ENCODE results near the gene CAMKV. TPM values are rescaled to one million over a fixed set of nuclear protein-coding genes. Genes with fewer than 3 reads are reported as not detected.

Gene CAMKV
- total RNA-seq, 2 experiments from 2014 or later, result not detected

DNA sequence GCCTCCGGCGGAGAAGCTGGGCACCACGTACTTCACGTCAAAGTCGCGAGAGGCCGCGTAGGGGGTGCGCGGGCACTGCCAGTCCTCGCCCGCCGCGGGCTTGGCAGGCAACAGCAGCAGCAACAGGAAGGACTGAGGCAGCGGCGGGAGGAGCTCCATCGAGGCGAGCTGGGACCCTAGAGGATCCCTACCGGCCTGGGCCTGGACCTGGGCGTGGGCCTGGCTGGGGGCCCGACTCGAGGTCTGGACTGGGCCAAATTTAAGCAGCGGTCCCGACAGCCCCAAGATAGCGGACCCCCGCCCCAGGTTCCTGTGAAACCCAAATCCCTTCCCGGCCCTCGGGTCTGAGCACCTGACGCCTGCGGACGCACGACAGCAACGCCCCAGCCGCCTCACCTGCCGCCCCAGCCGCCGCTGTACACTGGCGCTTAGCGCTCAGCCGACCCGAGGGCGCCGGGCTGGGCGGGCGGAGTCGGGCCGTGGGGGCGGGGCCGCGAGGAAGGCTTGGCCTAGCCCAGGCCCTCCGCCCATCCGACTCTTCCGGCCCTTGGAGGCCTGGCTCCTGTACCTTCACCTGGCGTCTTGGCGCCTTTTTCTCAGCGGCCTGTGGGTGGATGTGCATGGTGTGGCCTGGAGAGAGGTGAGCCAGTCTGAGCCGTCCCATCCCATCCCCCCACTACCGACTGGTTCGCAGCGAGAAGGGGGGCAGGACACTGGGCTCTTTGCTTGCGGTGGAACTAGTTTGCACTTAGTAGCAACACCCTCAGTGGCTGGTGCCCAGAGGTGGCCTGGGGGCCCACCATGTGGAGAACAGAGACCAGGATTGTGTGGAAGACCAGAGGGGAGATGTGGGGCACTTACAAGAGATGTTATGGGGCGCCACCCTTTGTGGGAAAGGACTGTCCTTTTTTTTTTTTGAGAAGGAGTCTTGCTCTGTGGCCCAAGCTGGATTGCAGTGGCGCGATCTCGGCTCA lies 34.0 kb upstream of the CAMKV start, which contains the start of gene MST1R:
MST1R (minus strand) TSS at position 423 of the 974 bp plus-strand sequence; CDS start at position 159, 264 bp downstream.
- DNase-seq, result peak; percentile 90
- peak within 1 kb of the TSS; percentile 82 for H3K4me3 Mint-ChIP-seq
- CTCF ChIA-PET, result no interaction called here
- POLR2A ChIA-PET, result interaction anchor here (0.9 to 1.0 kb wide), 2 partner anchors 48 kb away, joined by 3 read pairs; partner anchors contain the start of gene TRAIP
- H3K9me3 Mint-ChIP-seq, result no peaks in the 10 kb centered on the region
- H3K27ac Mint-ChIP-seq, result peak within 1 kb of the TSS; percentile 82
- H3K27me3 Mint-ChIP-seq, result no peaks in the 10 kb centered on the region
- H3K36me3 Mint-ChIP-seq (ENCODE audit: low read depth), result no peaks in the 10 kb centered on the region
- peaks cover 31% of the 10 kb centered on the region for H3K4me1 Mint-ChIP-seq

DNA sequence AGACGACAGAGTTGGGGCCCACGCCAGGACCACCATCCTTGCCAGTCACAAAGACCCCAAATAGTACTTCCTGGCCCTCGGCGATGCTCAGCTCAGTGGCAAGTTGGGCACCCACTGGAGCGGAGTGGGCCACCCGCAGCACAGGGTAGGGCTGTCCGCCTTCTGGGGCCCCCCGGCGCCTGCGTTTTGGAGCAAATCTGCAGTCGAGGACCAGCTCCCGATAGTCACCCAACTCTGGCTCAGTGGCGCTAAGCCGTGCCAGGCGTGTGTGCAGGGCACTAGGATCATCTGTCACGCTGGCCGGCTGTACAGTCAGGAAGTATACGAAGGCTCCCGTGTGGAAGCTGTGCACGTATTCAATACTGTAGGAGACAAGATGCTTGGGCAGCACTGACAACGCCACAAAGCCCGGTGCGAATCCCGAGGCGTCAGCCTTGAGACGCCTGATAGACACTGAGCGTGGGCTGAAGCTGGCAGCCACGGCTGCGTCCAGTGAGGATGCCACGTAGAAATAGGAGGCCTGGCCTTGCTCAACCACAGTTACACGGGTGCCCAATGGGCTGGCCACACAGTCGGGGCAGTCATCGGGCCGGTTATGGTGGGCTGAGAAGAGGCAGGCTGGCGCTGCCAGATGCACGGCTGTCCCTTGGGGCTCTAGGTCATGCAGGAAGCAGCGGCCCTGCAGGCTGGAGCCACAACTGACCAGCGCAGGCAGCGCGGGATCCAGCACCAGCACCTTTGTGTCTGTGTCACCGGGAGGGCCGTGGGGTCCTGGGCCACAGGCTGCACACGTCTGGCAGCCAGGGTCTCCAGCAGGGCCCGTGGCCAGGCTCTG lies 33.0 kb upstream of the CAMKV start:
- POLR2A ChIA-PET, result interaction anchor here (1.0 kb wide), 1 partner anchor 47 kb away, joined by 3 read pairs; no protein-coding TSS in a partner anchor
- no peak overlapping the region for H3K4me3 Mint-ChIP-seq
- no peak overlapping the region for H3K27ac Mint-ChIP-seq
- H3K9me3 Mint-ChIP-seq, result no peaks in the 10 kb centered on the region
- no peaks in the 10 kb centered on the region for H3K27me3 Mint-ChIP-seq
- CTCF ChIA-PET, result interaction anchor here (2.0 kb wide), 1 partner anchor 63 kb away, joined by 4 read pairs; no protein-coding TSS in a partner anchor
- peaks cover 31% of the 10 kb centered on the region for H3K4me1 Mint-ChIP-seq
- DNase-seq, result no peak
- H3K36me3 Mint-ChIP-seq (ENCODE audit: low read depth), result no peaks in the 10 kb centered on the region

DNA sequence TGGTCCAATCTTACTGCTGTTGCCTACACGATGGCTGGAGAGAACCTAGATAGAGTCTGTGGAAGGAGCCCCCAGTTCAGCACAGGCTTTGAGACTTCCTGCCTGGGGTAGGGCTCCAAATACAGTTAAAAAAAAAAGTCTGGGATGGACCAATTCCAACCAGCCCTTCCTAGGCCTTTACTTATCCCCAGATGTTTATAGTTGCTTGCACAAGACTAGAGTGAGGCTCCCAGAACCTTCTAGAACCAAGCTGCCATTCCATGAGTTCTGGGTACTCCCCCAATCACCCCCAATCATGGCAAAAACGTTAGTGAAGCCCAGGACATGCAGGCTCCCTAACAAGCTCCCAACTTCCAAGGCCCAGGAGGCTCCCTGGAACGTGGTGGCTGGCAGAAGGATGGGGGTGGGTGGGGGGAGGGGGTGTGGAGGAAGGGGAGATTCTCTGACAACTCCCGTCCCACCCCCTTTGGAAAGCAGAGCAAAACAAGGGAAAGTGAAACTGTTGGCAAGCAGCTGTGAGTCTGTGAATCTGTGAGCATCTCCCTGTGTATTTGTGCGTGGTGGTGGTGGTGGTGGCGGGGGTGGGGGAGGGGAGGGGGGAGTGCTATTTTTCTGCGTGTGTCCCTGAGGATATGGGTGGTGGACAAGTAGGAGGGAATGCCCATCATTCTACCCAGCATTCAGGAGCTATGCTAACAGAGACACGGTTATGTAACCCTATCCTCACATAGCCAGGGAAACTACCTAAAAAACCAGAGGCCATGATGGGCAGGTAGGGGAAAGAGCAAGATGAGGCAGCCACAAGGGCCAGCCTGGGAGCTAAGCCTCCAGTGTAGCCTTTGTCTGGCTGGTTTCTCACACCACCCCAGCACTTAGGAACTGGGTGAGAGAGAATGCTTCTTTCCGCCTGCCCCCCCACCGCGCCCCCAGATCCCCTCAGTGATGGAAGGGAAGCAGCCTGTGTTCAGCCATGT lies 31.9 kb upstream of the CAMKV start:
- Mint-ChIP-seq H3K27me3 (no peaks in the 10 kb centered on the region), H3K36me3 (ENCODE audit: low read depth) (no peaks in the 10 kb centered on the region), H3K4me3 (no peak overlapping the region), H3K9me3 (no peaks in the 10 kb centered on the region), H3K4me1 (peaks cover 27% of the 10 kb centered on the region), H3K27ac (no peak overlapping the region)
- POLR2A ChIA-PET, result no interaction called here
- no peak for DNase-seq
- CTCF ChIA-PET, result interaction anchor here (0.6 to 2.0 kb wide), 2 partner anchors 62 to 84 kb away, joined by 4 read pairs; no protein-coding TSS in a partner anchor

DNA sequence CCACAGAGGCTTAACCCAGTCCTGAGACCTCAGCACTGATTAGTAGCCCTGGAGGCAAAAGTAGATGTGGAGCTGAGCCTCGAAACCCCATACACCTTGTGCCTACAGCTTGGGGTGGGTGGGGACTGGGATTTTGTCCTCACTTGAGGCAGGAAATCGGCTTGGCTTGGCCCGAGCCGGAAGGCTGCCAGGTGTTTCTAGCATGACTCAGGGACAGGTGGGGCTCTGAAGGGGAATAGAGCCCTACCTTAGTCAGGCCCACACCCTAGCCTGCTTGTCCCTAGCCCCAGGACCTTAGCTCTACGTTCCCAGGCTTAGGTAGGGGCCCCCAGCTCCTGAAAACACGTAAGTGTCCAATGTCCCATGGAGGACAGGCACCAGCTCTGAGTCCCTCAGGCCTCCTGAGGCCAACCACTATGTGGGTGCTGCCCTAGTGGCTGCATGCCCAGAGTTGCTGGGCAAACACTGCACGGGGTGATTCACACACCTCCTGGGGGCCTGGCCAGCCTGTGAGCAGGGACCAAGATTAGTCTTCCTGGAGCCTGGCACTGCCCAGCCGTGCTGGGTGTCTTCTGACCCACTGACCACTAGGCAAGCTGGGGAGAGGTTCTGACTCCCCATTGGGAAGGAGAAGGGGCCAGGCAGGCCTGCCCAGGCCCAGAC lies 30.9 kb upstream of the CAMKV start:
- DNase-seq, result no peak
- H3K27me3 Mint-ChIP-seq, result no peaks in the 10 kb centered on the region
- H3K4me3 Mint-ChIP-seq, result no peak overlapping the region
- H3K36me3 Mint-ChIP-seq (ENCODE audit: low read depth), result no peaks in the 10 kb centered on the region
- no peak overlapping the region for H3K27ac Mint-ChIP-seq
- H3K4me1 Mint-ChIP-seq, result peaks cover 17% of the 10 kb centered on the region
- ChIA-PET POLR2A (no interaction called here), CTCF (interaction anchor here (0.9 to 2.0 kb wide), 3 partner anchors 61 to 229 kb away, joined by 3 to 4 read pairs (median 3); no protein-coding TSS in a partner anchor)
- no peaks in the 10 kb centered on the region for H3K9me3 Mint-ChIP-seq

DNA sequence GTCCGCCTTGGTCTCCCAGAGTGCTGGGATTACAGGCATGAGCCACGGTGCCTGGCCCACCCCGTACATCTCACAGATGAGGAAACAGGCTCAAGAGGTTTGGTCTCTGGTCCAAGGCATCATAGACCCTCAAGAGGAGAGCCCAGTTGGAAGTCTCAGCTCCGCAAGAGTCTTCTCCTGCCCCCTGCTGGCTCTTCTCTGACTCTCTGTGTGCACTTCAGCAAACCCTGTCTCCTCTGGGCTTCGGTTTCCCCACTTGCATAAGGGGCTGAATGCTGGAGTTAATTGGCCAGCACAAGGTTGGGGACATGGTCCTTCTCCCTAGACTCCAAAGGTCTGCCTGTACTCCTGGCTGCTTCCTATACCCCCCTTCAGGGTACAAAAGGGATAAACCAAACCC lies 30.1 kb upstream of the CAMKV start:
- Mint-ChIP-seq H3K36me3 (ENCODE audit: low read depth) (no peaks in the 10 kb centered on the region), H3K4me3 (no peak overlapping the region), H3K27ac (no peak overlapping the region), H3K9me3 (no peaks in the 10 kb centered on the region), H3K27me3 (no peaks in the 10 kb centered on the region), H3K4me1 (peaks cover 9% of the 10 kb centered on the region)
- ChIA-PET CTCF (interaction anchor here (0.9 kb wide), 1 partner anchor 61 kb away, joined by 3 read pairs; no protein-coding TSS in a partner anchor), POLR2A (no interaction called here)
- no peak for DNase-seq

DNA sequence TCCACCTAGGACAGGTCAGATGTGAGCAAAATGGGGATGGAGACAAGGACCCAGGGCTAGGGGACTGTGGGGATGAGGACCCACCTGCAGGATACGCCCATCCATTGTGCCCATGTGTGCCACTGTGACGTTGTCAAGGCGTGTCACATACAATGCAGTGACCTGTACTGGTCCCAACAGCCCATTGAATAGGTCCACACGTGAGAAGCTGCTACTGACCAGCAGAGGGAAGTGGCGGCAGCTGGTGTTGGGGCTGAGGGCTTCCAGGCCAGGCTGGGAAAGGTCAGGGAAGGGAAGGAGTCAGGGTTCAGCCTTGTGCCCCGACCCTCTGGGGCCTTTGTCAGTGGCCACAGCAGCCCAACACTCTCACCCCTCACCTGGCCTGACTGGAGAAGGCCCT lies 29.3 kb upstream of the CAMKV start:
- H3K36me3 Mint-ChIP-seq (ENCODE audit: low read depth), result no peaks in the 10 kb centered on the region
- H3K27me3 Mint-ChIP-seq, result no peaks in the 10 kb centered on the region
- H3K4me1 Mint-ChIP-seq, result peaks cover 4% of the 10 kb centered on the region
- no peak for DNase-seq
- POLR2A ChIA-PET, result no interaction called here
- H3K27ac Mint-ChIP-seq, result no peak overlapping the region
- no peak overlapping the region for H3K4me3 Mint-ChIP-seq
- CTCF ChIA-PET, result no interaction called here
- no peaks in the 10 kb centered on the region for H3K9me3 Mint-ChIP-seq

DNA sequence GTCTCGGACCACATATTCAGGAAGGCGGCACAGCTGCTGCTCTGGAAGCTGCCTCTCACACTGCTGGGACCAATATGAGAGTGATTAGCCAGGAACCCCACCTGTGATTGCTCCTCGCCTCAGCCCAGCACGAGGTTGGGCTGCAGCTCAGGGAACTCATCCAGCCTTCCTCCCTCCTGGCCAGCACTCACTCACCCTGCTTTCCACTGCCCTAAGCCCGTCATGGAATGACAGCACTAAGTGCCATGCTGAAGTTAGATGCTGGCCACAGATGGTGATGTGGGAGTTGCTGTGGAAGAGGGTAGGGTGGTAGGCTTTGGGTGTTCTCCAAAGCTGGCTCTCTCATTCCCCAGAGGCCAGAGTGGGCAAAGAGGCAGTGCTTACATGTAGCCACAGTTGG lies 26.6 kb upstream of the CAMKV start:
- H3K27ac Mint-ChIP-seq, result no peak overlapping the region
- H3K4me1 Mint-ChIP-seq, result no peaks in the 10 kb centered on the region
- DNase-seq, result no peak
- H3K36me3 Mint-ChIP-seq (ENCODE audit: low read depth), result no peaks in the 10 kb centered on the region
- POLR2A ChIA-PET, result no interaction called here
- H3K27me3 Mint-ChIP-seq, result no peaks in the 10 kb centered on the region
- no peak overlapping the region for H3K4me3 Mint-ChIP-seq
- CTCF ChIA-PET, result no interaction called here
- H3K9me3 Mint-ChIP-seq, result no peaks in the 10 kb centered on the region

DNA sequence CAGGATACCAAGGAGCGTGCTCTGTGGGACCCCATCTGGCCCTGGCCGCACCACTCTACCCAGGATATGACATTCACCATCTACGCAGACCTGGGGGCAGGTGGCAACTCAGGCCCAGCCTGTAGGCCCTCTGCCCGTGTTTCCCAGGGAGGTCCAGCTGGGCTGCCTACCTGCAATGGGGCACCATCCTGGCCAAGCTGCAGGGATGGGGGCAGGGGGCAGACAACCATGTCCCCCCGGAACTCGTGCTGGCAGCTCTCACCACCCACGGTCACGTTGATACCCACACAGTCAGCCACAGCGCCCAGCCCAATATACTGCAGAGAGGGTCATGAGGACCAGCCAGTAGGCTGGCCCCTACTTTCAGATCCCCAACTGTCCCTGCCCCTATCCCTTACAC lies 26.1 kb upstream of the CAMKV start:
- no peak overlapping the region for H3K27ac Mint-ChIP-seq
- H3K36me3 Mint-ChIP-seq (ENCODE audit: low read depth), result no peaks in the 10 kb centered on the region
- no peaks in the 10 kb centered on the region for H3K9me3 Mint-ChIP-seq
- H3K4me1 Mint-ChIP-seq, result no peaks in the 10 kb centered on the region
- no peak for DNase-seq
- H3K27me3 Mint-ChIP-seq, result no peaks in the 10 kb centered on the region
- ChIA-PET CTCF (no interaction called here), POLR2A (no interaction called here)
- H3K4me3 Mint-ChIP-seq, result no peak overlapping the region

DNA sequence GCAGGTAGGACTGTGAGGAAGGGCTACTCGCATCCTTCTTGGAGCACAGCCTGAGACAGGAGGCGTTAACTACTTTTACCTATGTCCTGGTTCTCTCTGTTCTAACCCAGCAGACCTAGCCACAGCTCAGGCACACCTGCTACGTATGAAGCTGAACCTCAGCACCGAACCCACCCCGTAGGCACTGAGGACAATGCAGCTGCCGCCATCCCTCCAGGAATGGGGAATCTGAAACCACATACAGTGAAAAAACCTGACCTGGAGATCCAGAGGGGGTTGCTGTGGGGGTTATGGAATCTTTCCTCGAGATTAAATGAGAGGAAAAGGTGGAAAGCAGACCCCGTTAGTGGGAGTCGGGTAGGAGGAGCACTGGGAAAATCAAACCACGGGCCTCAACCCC lies 19.6 kb upstream of the CAMKV start:
- CTCF ChIA-PET, result interaction anchor here (1.1 kb wide), 1 partner anchor 50 kb away, joined by 3 read pairs; no protein-coding TSS in a partner anchor
- Mint-ChIP-seq H3K4me3 (no peak overlapping the region), H3K27ac (no peak overlapping the region)

DNA sequence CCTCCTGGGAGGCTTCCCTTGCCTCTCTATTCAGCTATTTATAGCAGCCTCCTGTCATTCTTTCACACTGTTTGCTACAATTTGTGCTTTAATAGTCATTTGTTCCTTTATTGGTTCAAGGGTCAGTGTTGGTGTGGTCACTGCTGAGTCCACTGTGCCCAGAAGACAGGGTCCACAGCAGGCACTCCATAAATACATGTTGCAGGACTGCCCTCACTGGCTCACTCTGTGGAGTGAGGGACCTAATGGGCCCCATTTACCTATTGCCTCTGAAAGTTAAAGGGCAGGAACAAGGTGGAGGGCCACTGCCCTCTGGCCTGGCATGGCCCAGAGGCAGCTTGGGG lies 17.2 kb upstream of the CAMKV start:
- no peak overlapping the region for H3K4me3 Mint-ChIP-seq
- H3K27me3 Mint-ChIP-seq, result no peaks in the 10 kb centered on the region
- POLR2A ChIA-PET, result no interaction called here
- CTCF ChIA-PET, result no interaction called here
- H3K9me3 Mint-ChIP-seq, result no peaks in the 10 kb centered on the region
- no peak for DNase-seq
- no peak overlapping the region for H3K27ac Mint-ChIP-seq
- no peaks in the 10 kb centered on the region for H3K4me1 Mint-ChIP-seq
- H3K36me3 Mint-ChIP-seq (ENCODE audit: low read depth), result no peaks in the 10 kb centered on the region

More for the DNA sequence above, 19.6 kb upstream of the CAMKV start:
- no peak for DNase-seq
- H3K27me3 Mint-ChIP-seq, result no peaks in the 10 kb centered on the region
- no peaks in the 10 kb centered on the region for H3K4me1 Mint-ChIP-seq
- H3K36me3 Mint-ChIP-seq (ENCODE audit: low read depth), result no peaks in the 10 kb centered on the region
- no peaks in the 10 kb centered on the region for H3K9me3 Mint-ChIP-seq
- POLR2A ChIA-PET, result interaction anchor here (1.5 kb wide), 1 partner anchor 119 kb away, joined by 3 read pairs; no protein-coding TSS in a partner anchor

DNA sequence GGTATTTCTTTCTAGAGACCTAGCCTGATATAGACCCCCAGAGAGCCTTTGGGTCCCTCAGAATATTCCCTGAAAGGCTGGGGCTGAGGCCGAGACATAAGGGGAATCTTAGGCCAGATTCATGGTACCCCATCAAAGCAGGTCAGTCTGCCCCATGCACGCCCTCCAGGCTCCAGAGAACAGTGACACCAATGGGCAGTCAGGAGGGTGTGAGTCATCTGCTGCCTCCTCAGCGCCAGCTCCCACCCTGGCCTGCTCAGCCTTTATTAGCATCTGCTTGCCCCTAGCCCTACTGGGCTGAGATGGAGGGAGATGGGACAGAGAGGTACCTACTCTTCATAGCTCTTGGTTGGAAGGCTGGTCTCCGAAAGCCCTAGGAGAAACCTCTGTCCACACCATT lies 14.3 kb upstream of the CAMKV start:
- DNase-seq, result no peak
- no peaks in the 10 kb centered on the region for H3K9me3 Mint-ChIP-seq
- ChIA-PET POLR2A (no interaction called here), CTCF (no interaction called here)
- H3K27me3 Mint-ChIP-seq, result no peaks in the 10 kb centered on the region
- H3K27ac Mint-ChIP-seq, result no peak overlapping the region
- H3K4me1 Mint-ChIP-seq, result no peaks in the 10 kb centered on the region
- no peak overlapping the region for H3K4me3 Mint-ChIP-seq
- H3K36me3 Mint-ChIP-seq (ENCODE audit: low read depth), result no peaks in the 10 kb centered on the region

DNA sequence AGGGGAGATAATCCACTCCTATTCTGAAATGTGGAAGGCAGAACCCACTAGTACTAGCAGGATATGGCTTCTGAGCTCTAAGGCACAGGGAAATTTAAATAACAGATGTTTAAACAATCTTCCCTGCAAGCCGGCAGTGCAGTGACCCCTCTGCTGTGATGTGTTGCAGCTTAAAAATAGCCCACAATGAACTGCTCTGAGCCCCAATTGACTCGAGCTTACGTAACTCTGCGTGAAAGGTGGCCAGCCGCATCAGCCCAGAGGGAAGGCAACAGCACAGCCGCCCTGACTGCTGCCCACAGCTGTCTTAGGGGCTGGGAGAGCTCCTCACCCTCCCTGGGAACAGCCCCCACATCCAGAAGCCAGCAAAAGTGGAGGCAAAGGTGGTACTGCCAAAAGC lies 12.5 kb upstream of the CAMKV start:
- Mint-ChIP-seq H3K4me3 (no peak overlapping the region), H3K27ac (no peak overlapping the region), H3K4me1 (no peaks in the 10 kb centered on the region), H3K27me3 (no peaks in the 10 kb centered on the region), H3K36me3 (ENCODE audit: low read depth) (no peaks in the 10 kb centered on the region), H3K9me3 (no peaks in the 10 kb centered on the region)
- ChIA-PET CTCF (interaction anchor here (1.1 kb wide), 1 partner anchor 43 kb away, joined by 3 read pairs; no protein-coding TSS in a partner anchor), POLR2A (no interaction called here)
- no peak for DNase-seq

Data from activated CD4-positive, alpha-beta memory T cell treated with anti-CD3 and anti-CD28 coated beads, Interleukin-2, amount 10 ng/mL, durations not matched to agents 7 days and 5 days (primary cell).